CD4-positive, alpha-beta T cell treated with Interleukin-2 at 100 ng/mL for 4 hours (primary cell): ENCODE data around the gene CA12.

Experiments
- DNase-seq: peaks from one replicate; pipeline ENCODE4 v3.0.0-alpha.2; 2020; ENCODE audit warnings: low spot score

CA12 gene

GRCh38 chr15:63306492-63307073, 75.1 kb downstream of the CA12 start:
- DNase-seq: no peak

GRCh38 chr15:63305260-63305659, 76.4 kb downstream of the CA12 start:
- no peak for DNase-seq

- no peak for DNase-seq
These were observed 80.6 kb downstream of the CA12 start for GRCh38 chr15:63301088-63301487.

- DNase-seq: no peak
These were observed 81.6 kb downstream of the CA12 start for GRCh38 chr15:63299943-63300575.

GRCh38 chr15:63296195-63296594, 85.5 kb downstream of the CA12 start:
- DNase-seq: no peak

- DNase-seq: no peak
These were observed 86.3 kb downstream of the CA12 start for GRCh38 chr15:63295341-63295740.

- no peak for DNase-seq
These were observed 87.3 kb downstream of the CA12 start for GRCh38 chr15:63294359-63294758.

- DNase-seq: no peak
These were observed 88.9 kb downstream of the CA12 start for GRCh38 chr15:63292771-63293170.

- DNase-seq: no peak
These were observed 89.4 kb downstream of the CA12 start for GRCh38 chr15:63292241-63292640.

- DNase-seq: no peak
These were observed 90.1 kb downstream of the CA12 start for GRCh38 chr15:63291507-63291906.

- DNase-seq: peak; percentile 63
These were observed 92.8 kb downstream of the CA12 start for GRCh38 chr15:63288778-63289378.

GRCh38 chr15:63288342-63288741, 93.3 kb downstream of the CA12 start:
- no peak for DNase-seq

- DNase-seq: no peak
These were observed 94.5 kb downstream of the CA12 start for GRCh38 chr15:63287109-63287508.

- no peak for DNase-seq
These were observed 97.3 kb downstream of the CA12 start for GRCh38 chr15:63284335-63284734.

GRCh38 chr15:63283126-63283525, 98.5 kb downstream of the CA12 start:
- no peak for DNase-seq

- no peak for DNase-seq
These were observed 103.7 kb downstream of the CA12 start for GRCh38 chr15:63277893-63278456.

- DNase-seq: peak; percentile 76
These were observed 104.4 kb downstream of the CA12 start, which contains the start of gene APH1B for GRCh38 chr15:63277038-63277892. TSS of gene APH1B (plus strand) at chr15:63277605. CDS start at chr15:63277624, 19 bp downstream.

GRCh38 chr15:63276342-63277037, 105.2 kb downstream of the CA12 start:
- no peak for DNase-seq

- peak; percentile 8 for DNase-seq
These were observed 107.2 kb downstream of the CA12 start for GRCh38 chr15:63274427-63274826.
